Karpas-422 (cell line): Measurements from ENCODE around the gene WWOX. TPM values are rescaled to one million over a fixed set of nuclear protein-coding genes. Genes with fewer than 3 reads are reported as not detected.

ENCODE experiments used
- DNase-seq: peaks from one replicate; pipeline ENCODE4 v3.0.0-alpha.2; 2015
- H2AFZ ChIP-seq: fragments of 200-600 bp; sonication (generic); 2 replicates; pipeline ENCODE4 v1.6.1; 2014; ENCODE audit warnings: antibody characterized with exemption, low read length, mixed read lengths
- H3K27ac ChIP-seq: fragments of 200-600 bp; sonication (generic); 2 replicates; pipeline ENCODE4 v1.5.1; 2014; ENCODE audit warnings: mild to moderate bottlenecking, low read length, moderate library complexity
- H3K27me3 ChIP-seq: fragments of 200-600 bp; sonication (generic); 2 replicates; pipeline ENCODE4 v1.6.1; 2014; ENCODE audit warnings: low read length, mixed read lengths
- H3K36me3 ChIP-seq: fragments of 200-600 bp; sonication (generic); 2 replicates; pipeline ENCODE4 v1.6.1; 2014; ENCODE audit warnings: low read length, mixed read lengths; ENCODE audit not compliant: insufficient read depth
- H3K4me1 ChIP-seq: fragments of 200-600 bp; sonication (generic); 2 replicates; pipeline ENCODE4 v1.6.1; 2014; ENCODE audit warnings: mild to moderate bottlenecking, low read length, mixed read lengths
- H3K4me2 ChIP-seq: fragments of 200-600 bp; sonication (generic); 2 replicates; pipeline ENCODE4 v1.6.1; 2014; ENCODE audit warnings: low read length, low read depth, mild to moderate bottlenecking; ENCODE audit not compliant: poor library complexity, severe bottlenecking
- H3K4me3 ChIP-seq: fragments of 200-600 bp; sonication (generic); 2 replicates; pipeline ENCODE4 v1.5.1; 2014; ENCODE audit warnings: mild to moderate bottlenecking, antibody characterized with exemption, low read length, mixed read lengths
- H3K79me2 ChIP-seq: fragments of 200-600 bp; sonication (generic); 2 replicates; pipeline ENCODE4 v1.6.1; 2014; ENCODE audit warnings: mild to moderate bottlenecking, low read length, mixed read lengths
- H3K9ac ChIP-seq: fragments of 200-600 bp; sonication (generic); 2 replicates; pipeline ENCODE4 v1.6.0; 2014; ENCODE audit warnings: low read length
- H3K9me2 ChIP-seq: fragments of 200-600 bp; sonication (generic), shearing (Covaris generic); replicated peaks from 2 replicates; pipeline ENCODE4 v1.6.0; 2014; ENCODE audit warnings: mild to moderate bottlenecking, low read length, moderate library complexity; ENCODE audit not compliant: insufficient read depth
- H3K9me3 ChIP-seq: fragments of 300-700, 200-600 bp; sonication (generic); 2 replicates; pipeline ENCODE4 v1.6.1; 2014; ENCODE audit warnings: low read length, mixed read lengths
- H4K20me1 ChIP-seq: fragments of 200-600 bp; sonication (generic); 2 replicates; pipeline ENCODE4 v1.6.1; 2014; ENCODE audit warnings: mild to moderate bottlenecking, antibody characterized with exemption, low read length, low read depth; ENCODE audit not compliant: insufficient read depth
- total RNA-seq: library from RNA; depleted of rRNA; stranded (reverse); fragments of >200 nt; shearing (Covaris generic); gene quantifications from 2 replicates; pipeline ENCODE4 v1.2.3, GENCODE V29; 2014; ENCODE audit warnings: low replicate concordance

WWOX gene
- total RNA-seq, 1 experiment from 2014 or later, result 66.2 TPM

DNA sequence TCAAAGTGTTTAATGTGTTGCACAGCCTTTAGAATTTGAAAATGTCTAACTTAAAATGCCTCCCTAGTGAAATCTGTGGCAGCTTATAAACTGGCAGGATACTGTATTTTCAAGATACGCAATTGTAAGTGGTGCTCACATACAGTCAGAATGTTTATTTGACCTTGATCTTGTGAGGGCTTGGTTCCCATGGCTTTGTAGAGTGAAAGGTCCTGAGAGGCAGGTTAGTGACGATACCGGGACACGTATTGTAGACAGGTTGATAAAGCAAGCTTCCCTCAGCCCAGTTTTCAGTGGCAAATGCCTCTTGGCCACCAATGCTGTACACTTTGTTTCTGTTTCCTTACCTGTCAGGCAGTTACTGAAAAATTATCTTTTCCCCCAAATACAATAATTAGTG lies 1074.5 kb downstream of the WWOX start:
- Histone ChIP-seq H3K9ac (no peak overlapping the region), H4K20me1 (0 out of 2 replicates have a peak, but pooled peaks cover 1% of the 10 kb centered on the region), H3K27ac (no peak overlapping the region), H3K4me3 (no peak overlapping the region), H3K79me2 (no peaks in the 10 kb centered on the region), H3K36me3 (no peaks in the 10 kb centered on the region), H2AFZ (no peak overlapping the region), H3K4me2 (no peak overlapping the region), H3K4me1 (no peaks in the 10 kb centered on the region), H3K27me3 (no peaks in the 10 kb centered on the region), H3K9me2 (no peaks in the 10 kb centered on the region), H3K9me3 (no peaks in the 10 kb centered on the region)
- no peak for DNase-seq

DNA sequence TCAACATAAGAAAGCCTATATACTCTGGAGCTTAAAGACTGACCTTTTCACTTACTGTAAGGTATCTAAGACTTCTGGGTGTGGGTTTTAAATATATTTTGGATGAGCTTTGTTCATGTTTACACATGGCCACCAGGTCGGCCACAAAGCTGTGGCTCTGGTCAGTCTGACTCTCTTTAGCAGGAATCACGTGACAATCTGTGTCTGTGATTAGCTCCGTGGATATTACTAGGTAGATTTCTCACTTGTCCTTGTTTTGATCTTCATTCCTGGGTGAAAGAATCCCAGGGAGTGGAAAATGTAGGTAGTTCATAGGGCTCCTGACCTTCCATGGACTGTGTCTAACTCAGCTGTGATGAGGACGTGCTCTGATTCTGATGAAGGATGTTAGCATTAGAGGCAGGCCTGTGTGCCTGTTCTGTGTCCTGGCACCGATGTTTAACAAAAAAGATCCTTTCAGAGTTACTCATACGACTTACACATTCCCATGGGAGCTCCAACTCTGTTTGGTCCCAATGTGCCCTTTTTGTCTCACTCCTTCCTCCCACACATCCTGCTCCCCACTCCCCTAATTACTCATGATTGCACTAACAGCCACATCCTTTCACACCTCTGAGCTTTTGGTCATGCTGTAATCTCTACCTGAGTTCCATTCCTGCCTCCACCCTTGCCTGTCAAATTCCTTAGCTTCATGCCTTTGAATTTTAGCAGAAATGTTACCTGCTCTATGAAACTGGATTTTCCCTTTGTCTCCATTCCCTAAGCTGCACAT lies 1076.0 kb downstream of the WWOX start:
- H3K4me1 ChIP-seq, result no peaks in the 10 kb centered on the region
- no peak for DNase-seq
- no peak overlapping the region for H2AFZ ChIP-seq
- no peaks in the 10 kb centered on the region for H3K36me3 ChIP-seq
- no peaks in the 10 kb centered on the region for H3K27me3 ChIP-seq
- H4K20me1 ChIP-seq, result 0 out of 2 replicates have a peak, but pooled peaks cover 3% of the 10 kb centered on the region
- H3K79me2 ChIP-seq, result no peaks in the 10 kb centered on the region
- no peaks in the 10 kb centered on the region for H3K9me2 ChIP-seq
- H3K4me3 ChIP-seq, result no peak overlapping the region
- H3K9ac ChIP-seq, result no peak overlapping the region
- H3K9me3 ChIP-seq, result no peaks in the 10 kb centered on the region
- no peak overlapping the region for H3K27ac ChIP-seq
- H3K4me2 ChIP-seq, result no peak overlapping the region

DNA sequence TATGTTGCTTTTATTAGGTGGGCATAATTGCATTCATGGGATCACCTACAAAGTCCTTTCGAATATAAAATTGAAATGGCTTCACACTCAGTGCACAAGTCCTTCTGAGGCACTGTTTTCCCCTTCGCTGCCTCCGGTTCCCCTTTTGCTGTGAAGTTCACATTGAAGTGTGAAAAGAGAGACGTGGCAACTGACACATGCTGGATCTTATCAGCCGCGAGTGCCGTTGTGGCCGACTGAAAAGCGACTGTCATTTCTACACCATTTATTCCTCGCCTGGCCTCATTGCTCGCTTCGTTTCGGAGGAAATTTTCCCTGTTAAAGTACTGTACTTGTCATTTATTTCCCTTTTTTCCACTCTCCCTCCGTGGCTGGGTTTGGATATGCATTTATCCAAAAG lies 1077.6 kb downstream of the WWOX start:
- Histone ChIP-seq H3K9ac (no peak overlapping the region), H3K36me3 (no peaks in the 10 kb centered on the region), H2AFZ (no peak overlapping the region), H3K4me2 (no peak overlapping the region), H3K27me3 (no peaks in the 10 kb centered on the region), H3K27ac (no peak overlapping the region), H3K4me1 (no peaks in the 10 kb centered on the region), H3K4me3 (no peak overlapping the region), H3K9me2 (no peaks in the 10 kb centered on the region), H4K20me1 (0 out of 2 replicates have a peak, but pooled peaks cover 3% of the 10 kb centered on the region), H3K9me3 (no peaks in the 10 kb centered on the region), H3K79me2 (no peaks in the 10 kb centered on the region)
- no peak for DNase-seq

DNA sequence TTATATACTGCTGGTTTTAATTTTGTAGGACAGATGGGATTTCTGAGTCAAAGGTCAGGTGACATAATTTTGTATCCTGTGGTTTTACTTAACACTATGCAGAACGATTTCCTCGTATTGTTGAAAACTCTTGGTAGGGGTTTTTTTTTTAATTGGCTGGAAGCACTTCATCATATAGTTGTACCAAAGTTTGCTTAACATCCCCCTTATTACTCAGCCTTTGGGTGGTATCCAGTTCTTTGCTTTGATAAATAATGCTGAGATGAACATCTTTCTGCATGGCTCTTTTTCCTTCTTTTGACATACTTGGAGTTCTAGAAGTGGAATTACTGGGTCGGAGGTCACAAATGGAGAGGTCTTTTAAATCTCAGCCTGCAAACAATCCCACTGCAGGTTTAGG lies 1082.0 kb downstream of the WWOX start:
- Histone ChIP-seq H3K4me3 (no peak overlapping the region), H3K27me3 (no peaks in the 10 kb centered on the region), H4K20me1 (0 out of 2 replicates have a peak, but pooled peaks cover 3% of the 10 kb centered on the region), H3K36me3 (no peaks in the 10 kb centered on the region), H3K9ac (no peak overlapping the region), H3K4me2 (no peak overlapping the region), H2AFZ (no peak overlapping the region), H3K79me2 (no peaks in the 10 kb centered on the region), H3K9me2 (no peaks in the 10 kb centered on the region), H3K4me1 (no peaks in the 10 kb centered on the region), H3K27ac (no peak overlapping the region), H3K9me3 (no peaks in the 10 kb centered on the region)
- no peak for DNase-seq

DNA sequence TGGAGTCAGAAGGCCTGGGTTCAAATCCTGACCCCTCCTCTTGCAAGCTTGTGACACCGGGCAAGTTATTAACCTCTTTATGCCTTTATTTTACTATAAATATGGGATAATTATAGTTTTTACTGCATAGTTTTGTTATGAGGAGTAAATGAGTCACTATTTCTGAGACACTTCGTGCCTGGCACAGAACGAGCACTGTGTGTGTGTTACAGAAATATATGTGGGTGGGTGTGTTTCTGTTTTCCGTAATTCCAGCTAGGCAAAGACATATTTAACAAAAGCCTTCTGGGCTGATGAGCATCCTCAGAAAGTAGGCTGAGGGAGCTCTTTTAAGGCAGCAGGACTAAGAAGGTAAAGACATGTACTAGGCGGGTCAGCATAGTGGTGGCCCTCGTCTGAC lies 1083.2 kb downstream of the WWOX start:
- H3K9ac ChIP-seq, result no peak overlapping the region
- no peaks in the 10 kb centered on the region for H3K79me2 ChIP-seq
- H3K4me3 ChIP-seq, result no peak overlapping the region
- 0 out of 2 replicates have a peak, but pooled peaks cover 3% of the 10 kb centered on the region for H4K20me1 ChIP-seq
- H3K9me2 ChIP-seq, result no peaks in the 10 kb centered on the region
- H3K4me1 ChIP-seq, result no peaks in the 10 kb centered on the region
- no peaks in the 10 kb centered on the region for H3K9me3 ChIP-seq
- no peak overlapping the region for H3K4me2 ChIP-seq
- H3K36me3 ChIP-seq, result no peaks in the 10 kb centered on the region
- H3K27me3 ChIP-seq, result no peaks in the 10 kb centered on the region
- DNase-seq, result no peak
- H3K27ac ChIP-seq, result no peak overlapping the region
- no peak overlapping the region for H2AFZ ChIP-seq

DNA sequence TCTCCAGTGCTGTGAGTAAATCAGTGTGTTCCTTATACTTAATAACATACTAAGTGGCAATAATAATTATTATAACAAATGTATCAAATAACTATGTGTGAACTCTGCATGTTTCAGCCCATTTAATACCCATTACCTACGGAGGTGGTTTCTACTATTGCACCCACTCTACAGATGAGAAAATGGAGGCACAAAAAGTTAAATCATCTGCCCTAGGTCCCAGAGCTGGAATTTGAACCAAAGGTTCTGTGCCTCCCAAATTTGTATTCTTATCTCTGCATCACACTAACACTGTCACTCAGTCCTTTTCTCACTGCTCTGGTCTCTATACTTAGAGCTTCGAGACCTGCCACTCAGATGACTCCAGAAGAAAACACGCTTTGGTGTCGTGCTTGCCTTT lies 1084.1 kb downstream of the WWOX start:
- Histone ChIP-seq H3K36me3 (no peaks in the 10 kb centered on the region), H3K9ac (no peak overlapping the region), H4K20me1 (0 out of 2 replicates have a peak, but pooled peaks cover 3% of the 10 kb centered on the region), H2AFZ (no peak overlapping the region), H3K9me2 (no peaks in the 10 kb centered on the region), H3K9me3 (no peaks in the 10 kb centered on the region), H3K27ac (no peak overlapping the region), H3K79me2 (no peaks in the 10 kb centered on the region), H3K4me1 (0 out of 2 replicates have a peak, but pooled peaks cover 2% of the 10 kb centered on the region), H3K27me3 (no peaks in the 10 kb centered on the region), H3K4me3 (no peak overlapping the region), H3K4me2 (no peak overlapping the region)
- no peak for DNase-seq

DNA sequence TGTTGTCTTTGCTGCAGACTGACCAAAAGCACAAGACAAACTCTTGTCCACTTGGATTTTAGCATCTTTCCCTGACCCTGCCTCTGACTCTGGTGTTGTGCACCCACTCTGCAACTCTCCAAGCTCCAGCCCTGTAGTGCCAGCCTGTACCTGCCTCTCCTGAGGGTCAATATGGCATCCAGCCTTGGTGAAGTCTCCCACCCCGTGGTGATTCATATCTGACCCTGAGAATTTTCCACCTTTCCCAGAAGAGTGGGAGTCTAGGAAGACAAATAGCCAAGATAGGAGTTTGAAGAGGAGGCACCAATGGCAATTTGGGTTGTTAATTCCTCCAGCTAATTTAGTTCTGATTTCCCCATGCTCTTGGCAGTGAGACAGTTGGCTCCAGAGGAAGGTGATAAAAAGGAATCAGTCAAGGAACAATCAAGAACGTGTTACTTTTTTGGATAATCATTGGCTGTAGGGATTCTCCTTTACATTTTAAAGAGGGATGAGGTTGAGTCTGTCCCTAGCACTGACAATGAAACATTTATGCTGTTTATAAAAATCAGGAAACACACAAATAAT lies 1085.1 kb downstream of the WWOX start:
- Histone ChIP-seq H4K20me1 (no peaks in the 10 kb centered on the region), H3K9me3 (no peaks in the 10 kb centered on the region), H2AFZ (no peak overlapping the region), H3K4me3 (no peak overlapping the region), H3K9ac (no peak overlapping the region), H3K27ac (no peak overlapping the region), H3K79me2 (no peaks in the 10 kb centered on the region), H3K9me2 (no peaks in the 10 kb centered on the region), H3K4me2 (no peak overlapping the region), H3K4me1 (0 out of 2 replicates have a peak, but pooled peaks cover 2% of the 10 kb centered on the region), H3K36me3 (no peaks in the 10 kb centered on the region), H3K27me3 (no peaks in the 10 kb centered on the region)
- no peak for DNase-seq

DNA sequence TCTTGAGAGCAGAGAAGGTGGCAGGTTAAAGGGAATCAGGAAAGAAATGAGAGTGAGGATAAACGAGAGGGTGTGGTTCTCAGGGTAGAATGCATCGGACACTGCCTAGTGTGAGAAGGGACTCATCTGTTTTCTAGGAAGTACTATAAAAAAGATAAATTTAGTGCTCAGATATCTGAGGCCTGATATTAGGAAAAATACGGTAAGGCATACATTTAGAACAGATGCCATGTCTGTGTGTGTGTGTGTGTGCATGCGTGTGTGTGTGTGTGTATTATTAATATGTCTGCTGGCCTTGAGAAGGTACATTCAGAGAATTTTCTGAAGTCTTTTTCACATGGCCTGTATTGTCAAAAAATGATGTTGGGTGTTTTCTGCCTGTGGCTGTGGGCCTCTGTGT lies 1086.3 kb downstream of the WWOX start:
- Histone ChIP-seq H3K27me3 (no peaks in the 10 kb centered on the region), H3K4me1 (0 out of 2 replicates have a peak, but pooled peaks cover 2% of the 10 kb centered on the region)

More for the DNA sequence above, 1086.3 kb downstream of the WWOX start:
- Histone ChIP-seq H3K4me2 (no peak overlapping the region), H4K20me1 (no peaks in the 10 kb centered on the region), H3K9ac (no peak overlapping the region), H3K4me3 (no peak overlapping the region), H3K36me3 (no peaks in the 10 kb centered on the region), H2AFZ (no peak overlapping the region), H3K79me2 (no peaks in the 10 kb centered on the region), H3K9me3 (no peaks in the 10 kb centered on the region), H3K9me2 (no peaks in the 10 kb centered on the region), H3K27ac (no peak overlapping the region)
- no peak for DNase-seq
